Measurements from ENCODE around the gene CHRNG. TPM values are rescaled to one million over a fixed set of nuclear protein-coding genes. Genes with fewer than 3 reads are reported as not detected.

Gene CHRNG
- total and polyA plus RNA-seq, 2 experiments from 2014 or later = not detected

DNA sequence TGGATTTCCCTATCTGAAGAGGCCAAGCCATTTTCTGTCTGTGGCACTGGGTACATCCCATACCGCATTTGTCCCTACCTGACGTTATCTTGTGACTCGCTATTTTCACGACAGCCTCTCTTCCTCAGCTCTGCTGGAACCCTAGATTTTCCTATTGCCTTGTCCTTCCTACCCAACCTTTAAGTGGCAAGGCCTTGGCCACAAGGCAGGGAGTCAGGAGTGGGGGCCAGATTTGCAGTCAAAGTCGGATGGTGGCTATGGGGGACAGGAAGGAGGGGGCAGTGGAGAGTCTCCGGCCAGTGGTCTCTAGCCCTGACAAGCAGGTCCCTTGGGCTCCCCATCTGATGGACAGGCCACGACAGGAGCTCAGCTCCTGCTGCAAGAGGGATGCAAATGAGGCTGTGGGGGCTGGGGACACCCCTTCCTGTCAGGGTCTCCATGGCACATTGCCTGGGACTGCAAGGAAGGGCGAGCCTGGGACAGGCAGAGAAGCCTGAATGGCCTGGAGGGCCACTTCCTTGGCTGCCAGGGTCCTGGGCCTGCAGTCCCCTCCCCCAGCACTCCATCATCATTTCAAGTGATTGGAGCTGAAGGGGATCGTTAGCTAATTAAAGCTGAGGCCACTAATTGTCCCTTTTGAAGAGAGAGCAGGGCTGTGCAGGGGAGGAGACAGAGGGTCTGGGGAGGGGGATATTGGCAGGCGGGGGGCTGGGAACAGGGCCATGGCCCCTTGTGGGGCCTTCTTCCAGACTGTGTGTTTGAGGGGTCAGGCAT lies 45.6 kb upstream of the CHRNG start:
- Histone ChIP-seq H3K4me1 (ENCODE audit: insufficient read depth) (peaks cover 11% of the 10 kb centered on the region), H3K27ac (ENCODE audit: low read depth) (no peak overlapping the region), H4K20me1 (replicated peaks; ENCODE audit: insufficient read depth) (no peaks in the 10 kb centered on the region), H3K4me3 (no peak overlapping the region), H3K4me2 (no peak overlapping the region), H3K9me2 (ENCODE audit: insufficient read depth) (no peaks in the 10 kb centered on the region), H3K27me3 (ENCODE audit: insufficient read depth) (peaks cover 12% of the 10 kb centered on the region), H3K36me3 (ENCODE audit: insufficient read depth) (no peaks in the 10 kb centered on the region), H3K79me2 (replicated peaks; ENCODE audit: insufficient read depth) (no peaks in the 10 kb centered on the region), H2AFZ (no peak overlapping the region), H3F3A (replicated peaks; ENCODE audit: low read depth) (0 out of 2 replicates have a peak, but pooled peaks cover 2% of the 10 kb centered on the region)
- Mint-ChIP-seq H3K4me3 (no peak overlapping the region), H3K9me3 (no peaks in the 10 kb centered on the region), H3K36me3 (ENCODE audit: low read depth) (no peaks in the 10 kb centered on the region; the same call in 2 of the 3 replicates), H3K27me3 (ENCODE audit: insufficient read depth, low read depth, poor library complexity) (peaks cover 28% of the 10 kb centered on the region), H3K4me1 (peaks cover 32% of the 10 kb centered on the region), H3K27ac (no peak overlapping the region)
- ATAC-seq = no peak
- TF ChIP-seq STAT1 (IDR thresholded peaks at IDR 0.05; ENCODE audit: unreplicated experiment) (no peak), CREB1 (CRISPR knock-in tag; IDR thresholded peaks at IDR 0.05; ENCODE audit: low read depth) (no peak), NANOG (IDR thresholded peaks at IDR 0.05; ENCODE audit: borderline replicate concordance) (no peak), EZH2 (IDR thresholded peaks at IDR 0.05; ENCODE audit: low read depth, unreplicated experiment) (no peak), ZNF331 (CRISPR knock-in tag; IDR thresholded peaks at IDR 0.05; ENCODE audit: low read depth) (no peak), JUNB (IDR thresholded peaks at IDR 0.05; ENCODE audit: unreplicated experiment) (no peak), ZNF114 (CRISPR knock-in tag; IDR thresholded peaks at IDR 0.05) (no peak)
- TF ChIP-seq, protein P1, sequence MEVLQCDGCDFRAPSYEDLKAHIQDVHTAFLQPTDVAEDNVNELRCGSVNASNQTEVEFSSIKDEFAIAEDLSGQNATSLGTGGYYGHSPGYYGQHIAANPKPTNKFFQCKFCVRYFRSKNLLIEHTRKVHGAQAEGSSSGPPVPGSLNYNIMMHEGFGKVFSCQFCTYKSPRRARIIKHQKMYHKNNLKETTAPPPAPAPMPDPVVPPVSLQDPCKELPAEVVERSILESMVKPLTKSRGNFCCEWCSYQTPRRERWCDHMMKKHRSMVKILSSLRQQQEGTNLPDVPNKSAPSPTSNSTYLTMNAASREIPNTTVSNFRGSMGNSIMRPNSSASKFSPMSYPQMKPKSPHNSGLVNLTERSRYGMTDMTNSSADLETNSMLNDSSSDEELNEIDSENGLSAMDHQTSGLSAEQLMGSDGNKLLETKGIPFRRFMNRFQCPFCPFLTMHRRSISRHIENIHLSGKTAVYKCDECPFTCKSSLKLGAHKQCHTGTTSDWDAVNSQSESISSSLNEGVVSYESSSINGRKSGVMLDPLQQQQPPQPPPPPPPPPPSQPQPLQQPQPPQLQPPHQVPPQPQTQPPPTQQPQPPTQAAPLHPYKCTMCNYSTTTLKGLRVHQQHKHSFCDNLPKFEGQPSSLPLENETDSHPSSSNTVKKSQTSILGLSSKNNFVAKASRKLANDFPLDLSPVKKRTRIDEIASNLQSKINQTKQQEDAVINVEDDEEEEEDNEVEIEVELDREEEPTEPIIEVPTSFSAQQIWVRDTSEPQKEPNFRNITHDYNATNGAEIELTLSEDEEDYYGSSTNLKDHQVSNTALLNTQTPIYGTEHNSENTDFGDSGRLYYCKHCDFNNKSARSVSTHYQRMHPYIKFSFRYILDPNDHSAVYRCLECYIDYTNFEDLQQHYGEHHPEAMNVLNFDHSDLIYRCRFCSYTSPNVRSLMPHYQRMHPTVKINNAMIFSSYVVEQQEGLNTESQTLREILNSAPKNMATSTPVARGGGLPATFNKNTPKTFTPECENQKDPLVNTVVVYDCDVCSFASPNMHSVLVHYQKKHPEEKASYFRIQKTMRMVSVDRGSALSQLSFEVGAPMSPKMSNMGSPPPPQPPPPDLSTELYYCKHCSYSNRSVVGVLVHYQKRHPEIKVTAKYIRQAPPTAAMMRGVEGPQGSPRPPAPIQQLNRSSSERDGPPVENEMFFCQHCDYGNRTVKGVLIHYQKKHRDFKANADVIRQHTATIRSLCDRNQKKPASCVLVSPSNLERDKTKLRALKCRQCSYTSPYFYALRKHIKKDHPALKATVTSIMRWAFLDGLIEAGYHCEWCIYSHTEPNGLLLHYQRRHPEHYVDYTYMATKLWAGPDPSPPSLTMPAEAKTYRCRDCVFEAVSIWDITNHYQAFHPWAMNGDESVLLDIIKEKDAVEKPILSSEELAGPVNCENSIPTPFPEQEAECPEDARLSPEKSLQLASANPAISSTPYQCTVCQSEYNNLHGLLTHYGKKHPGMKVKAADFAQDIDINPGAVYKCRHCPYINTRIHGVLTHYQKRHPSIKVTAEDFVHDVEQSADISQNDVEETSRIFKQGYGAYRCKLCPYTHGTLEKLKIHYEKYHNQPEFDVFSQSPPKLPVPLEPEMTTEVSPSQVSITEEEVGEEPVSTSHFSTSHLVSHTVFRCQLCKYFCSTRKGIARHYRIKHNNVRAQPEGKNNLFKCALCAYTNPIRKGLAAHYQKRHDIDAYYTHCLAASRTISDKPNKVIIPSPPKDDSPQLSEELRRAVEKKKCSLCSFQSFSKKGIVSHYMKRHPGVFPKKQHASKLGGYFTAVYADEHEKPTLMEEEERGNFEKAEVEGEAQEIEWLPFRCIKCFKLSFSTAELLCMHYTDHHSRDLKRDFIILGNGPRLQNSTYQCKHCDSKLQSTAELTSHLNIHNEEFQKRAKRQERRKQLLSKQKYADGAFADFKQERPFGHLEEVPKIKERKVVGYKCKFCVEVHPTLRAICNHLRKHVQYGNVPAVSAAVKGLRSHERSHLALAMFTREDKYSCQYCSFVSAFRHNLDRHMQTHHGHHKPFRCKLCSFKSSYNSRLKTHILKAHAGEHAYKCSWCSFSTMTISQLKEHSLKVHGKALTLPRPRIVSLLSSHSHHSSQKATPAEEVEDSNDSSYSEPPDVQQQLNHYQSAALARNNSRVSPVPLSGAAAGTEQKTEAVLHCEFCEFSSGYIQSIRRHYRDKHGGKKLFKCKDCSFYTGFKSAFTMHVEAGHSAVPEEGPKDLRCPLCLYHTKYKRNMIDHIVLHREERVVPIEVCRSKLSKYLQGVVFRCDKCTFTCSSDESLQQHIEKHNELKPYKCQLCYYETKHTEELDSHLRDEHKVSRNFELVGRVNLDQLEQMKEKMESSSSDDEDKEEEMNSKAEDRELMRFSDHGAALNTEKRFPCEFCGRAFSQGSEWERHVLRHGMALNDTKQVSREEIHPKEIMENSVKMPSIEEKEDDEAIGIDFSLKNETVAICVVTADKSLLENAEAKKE (CRISPR knock-in tag; IDR thresholded peaks at IDR 0.05) = no peak
- TF ChIP-seq, protein P2, sequence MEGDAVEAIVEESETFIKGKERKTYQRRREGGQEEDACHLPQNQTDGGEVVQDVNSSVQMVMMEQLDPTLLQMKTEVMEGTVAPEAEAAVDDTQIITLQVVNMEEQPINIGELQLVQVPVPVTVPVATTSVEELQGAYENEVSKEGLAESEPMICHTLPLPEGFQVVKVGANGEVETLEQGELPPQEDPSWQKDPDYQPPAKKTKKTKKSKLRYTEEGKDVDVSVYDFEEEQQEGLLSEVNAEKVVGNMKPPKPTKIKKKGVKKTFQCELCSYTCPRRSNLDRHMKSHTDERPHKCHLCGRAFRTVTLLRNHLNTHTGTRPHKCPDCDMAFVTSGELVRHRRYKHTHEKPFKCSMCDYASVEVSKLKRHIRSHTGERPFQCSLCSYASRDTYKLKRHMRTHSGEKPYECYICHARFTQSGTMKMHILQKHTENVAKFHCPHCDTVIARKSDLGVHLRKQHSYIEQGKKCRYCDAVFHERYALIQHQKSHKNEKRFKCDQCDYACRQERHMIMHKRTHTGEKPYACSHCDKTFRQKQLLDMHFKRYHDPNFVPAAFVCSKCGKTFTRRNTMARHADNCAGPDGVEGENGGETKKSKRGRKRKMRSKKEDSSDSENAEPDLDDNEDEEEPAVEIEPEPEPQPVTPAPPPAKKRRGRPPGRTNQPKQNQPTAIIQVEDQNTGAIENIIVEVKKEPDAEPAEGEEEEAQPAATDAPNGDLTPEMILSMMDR (conservative IDR thresholded peaks at IDR 0.05; ENCODE audit: low read depth in 2 of 2) = no peak
- DNase-seq (ENCODE audit: low spot score) = no peak
